ENCODE data around the gene NEUROD6.

- TF ChIP-seq CTCF (IDR thresholded peaks at IDR 0.05 in 4 of 5, conservative IDR thresholded peaks at IDR 0.05 in 1 of 5) (no peak), POLR2A (IDR thresholded peaks at IDR 0.05) (no peak)
Observed at GRCh38 chr7:31363496-31363895, 23.0 kb upstream of the NEUROD6 start.

All from gastrocnemius medialis (tissue), 4 donors.